GM18858 (cell line): Measurements from ENCODE around the gene PITPNM3.
"Not testable (repeated sequence)": the region's sequence is repeated elsewhere in the genome, so short reads cannot be mapped to it uniquely, and the experiment has no call there.

ENCODE experiments used
- ATAC-seq: cut with Tn5 transposase; IDR thresholded peaks from one replicate; pipeline ENCODE4 v1.9.1; 2021; ENCODE audit not compliant: unreplicated experiment

Gene PITPNM3

GRCh38 chr17:6482796-6483195, 73.6 kb downstream of the PITPNM3 start:
- ATAC-seq: not testable (repeated sequence)

GRCh38 chr17:6482105-6482455, 74.3 kb downstream of the PITPNM3 start:
- ATAC-seq: no peak

- ATAC-seq: no peak
Measured at GRCh38 chr17:6480303-6480675, 76.1 kb downstream of the PITPNM3 start.

GRCh38 chr17:6479622-6480302, 76.6 kb downstream of the PITPNM3 start:
- ATAC-seq: no peak

GRCh38 chr17:6478486-6478885, 77.9 kb downstream of the PITPNM3 start:
- ATAC-seq: no peak

GRCh38 chr17:6477831-6478383, 78.4 kb downstream of the PITPNM3 start:
- no peak for ATAC-seq

GRCh38 chr17:6476810-6477179, 79.6 kb downstream of the PITPNM3 start:
- ATAC-seq: no peak

GRCh38 chr17:6476076-6476809, 80.1 kb downstream of the PITPNM3 start:
- no peak for ATAC-seq

GRCh38 chr17:6475411-6475810, 80.9 kb downstream of the PITPNM3 start:
- ATAC-seq: no peak

- no peak for ATAC-seq
Measured at GRCh38 chr17:6474906-6475305, 81.4 kb downstream of the PITPNM3 start.

GRCh38 chr17:6474376-6474775, 82.0 kb downstream of the PITPNM3 start:
- ATAC-seq: no peak

- no peak for ATAC-seq
Measured at GRCh38 chr17:6473128-6473767, 83.1 kb downstream of the PITPNM3 start.

GRCh38 chr17:6472517-6472916, 83.8 kb downstream of the PITPNM3 start:
- no peak for ATAC-seq

GRCh38 chr17:6471531-6472465, 84.6 kb downstream of the PITPNM3 start:
- no peak for ATAC-seq

GRCh38 chr17:6470751-6471521, 85.4 kb downstream of the PITPNM3 start:
- no peak for ATAC-seq

GRCh38 chr17:6470146-6470718, 86.1 kb downstream of the PITPNM3 start:
- ATAC-seq: no peak

- no peak for ATAC-seq
Measured at GRCh38 chr17:6468051-6468790, 88.1 kb downstream of the PITPNM3 start.

- ATAC-seq: no peak
Measured at GRCh38 chr17:6467567-6467966, 88.8 kb downstream of the PITPNM3 start.
